Keratinocyte (primary cell): ENCODE data around the gene UTP11.

Source experiments
- EZH2 ChIP-seq: IDR thresholded peaks from one replicate; pipeline ENCODE4 v1.6.1; 2012; ENCODE audit warnings: inconsistent platforms, mild to moderate bottlenecking, low read length, moderate library complexity
- TF ChIP-seq, protein P1 (sequence below), 3 experiments: IDR thresholded peaks in 1 of 3; conservative IDR thresholded peaks in 1 of 3; optimal IDR thresholded peaks in 1 of 3; 2 replicates in 2 of 3; 3 replicates in 1 of 3; pipeline versions ENCODE3 to v1.5.1; 2011; ENCODE audit warnings: low read length in 3 of 3, mild to moderate bottlenecking in 3 of 3, moderate library complexity in 2 of 3, control low read depth in 1 of 3, inconsistent platforms in 1 of 3; ENCODE audit not compliant: insufficient read depth in 2 of 3; ENCODE audit errors: extremely low read depth in 1 of 3

GRCh38 chr1:38026592-38027200 is 14.2 kb downstream of the UTP11 start:
- no peak for TF ChIP-seq EZH2
- TF ChIP-seq, protein P1, sequence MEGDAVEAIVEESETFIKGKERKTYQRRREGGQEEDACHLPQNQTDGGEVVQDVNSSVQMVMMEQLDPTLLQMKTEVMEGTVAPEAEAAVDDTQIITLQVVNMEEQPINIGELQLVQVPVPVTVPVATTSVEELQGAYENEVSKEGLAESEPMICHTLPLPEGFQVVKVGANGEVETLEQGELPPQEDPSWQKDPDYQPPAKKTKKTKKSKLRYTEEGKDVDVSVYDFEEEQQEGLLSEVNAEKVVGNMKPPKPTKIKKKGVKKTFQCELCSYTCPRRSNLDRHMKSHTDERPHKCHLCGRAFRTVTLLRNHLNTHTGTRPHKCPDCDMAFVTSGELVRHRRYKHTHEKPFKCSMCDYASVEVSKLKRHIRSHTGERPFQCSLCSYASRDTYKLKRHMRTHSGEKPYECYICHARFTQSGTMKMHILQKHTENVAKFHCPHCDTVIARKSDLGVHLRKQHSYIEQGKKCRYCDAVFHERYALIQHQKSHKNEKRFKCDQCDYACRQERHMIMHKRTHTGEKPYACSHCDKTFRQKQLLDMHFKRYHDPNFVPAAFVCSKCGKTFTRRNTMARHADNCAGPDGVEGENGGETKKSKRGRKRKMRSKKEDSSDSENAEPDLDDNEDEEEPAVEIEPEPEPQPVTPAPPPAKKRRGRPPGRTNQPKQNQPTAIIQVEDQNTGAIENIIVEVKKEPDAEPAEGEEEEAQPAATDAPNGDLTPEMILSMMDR (optimal IDR thresholded peaks at IDR 0.05 in 1 of 3, IDR thresholded peaks at IDR 0.05 in 1 of 3, conservative IDR thresholded peaks at IDR 0.05 in 1 of 3; ENCODE audit: extremely low read depth in 1 of 3, insufficient read depth in 2 of 3, low read length in 3 of 3): peak; percentile 87 to 88 (median 88)
